ENCODE measurements around the gene GPR84. TPM values are rescaled to one million over a fixed set of nuclear protein-coding genes. Genes with fewer than 3 reads are reported as not detected.

GPR84 gene
- total RNA-seq, 1 donor from 2014 or later: not detected

- Mint-ChIP-seq H3K36me3 (ENCODE audit: low read depth, unreplicated experiment) (peaks cover 17% of the 10 kb centered on the region), H3K27me3 (ENCODE audit: low read depth, unreplicated experiment) (no peaks in the 10 kb centered on the region), H3K4me3 (ENCODE audit: unreplicated experiment) (peak overlapping the region; percentile 82), H3K9me3 (ENCODE audit: unreplicated experiment) (no peaks in the 10 kb centered on the region), H3K4me1 (ENCODE audit: low read depth, unreplicated experiment) (peaks cover 30% of the 10 kb centered on the region), H3K27ac (ENCODE audit: unreplicated experiment) (peak overlapping the region; percentile 67)
- no peak overlapping the region for H2AFZ ChIP-seq (ENCODE audit: low read depth, low read length)
- H3K4me1 ChIP-seq (ENCODE audit: insufficient read depth, low read length): no peaks in the 10 kb centered on the region
- FAIRE-seq: no peak
- no peak for DNase-seq (ENCODE audit: low read depth)
- TF ChIP-seq EZH2 (IDR thresholded peaks at IDR 0.05; ENCODE audit: insufficient read depth, low read length): no peak
- H3K36me3 ChIP-seq (ENCODE audit: insufficient read depth, low read length): peaks cover 4% of the 10 kb centered on the region
- H4K20me1 ChIP-seq (ENCODE audit: insufficient read depth, low read length): peaks cover 13% of the 10 kb centered on the region
- H3K79me2 ChIP-seq (ENCODE audit: insufficient read depth, low read length): no peaks in the 10 kb centered on the region
- no peak overlapping the region for H3K9ac ChIP-seq (ENCODE audit: low read length)
- H3K27me3 ChIP-seq (ENCODE audit: insufficient read depth, low read length): no peaks in the 10 kb centered on the region
- no peak overlapping the region for H3K27ac ChIP-seq (ENCODE audit: low read depth, low read length)
- H3K4me2 ChIP-seq (ENCODE audit: low read length): no peak overlapping the region
- no peak overlapping the region for H3K4me3 ChIP-seq (ENCODE audit: insufficient read depth, low read depth, low read length)
- H3K9me3 ChIP-seq (ENCODE audit: insufficient read depth, low read depth, low read length): no peaks in the 10 kb centered on the region
Measured at GRCh38 chr12:54389607-54390175, 25.4 kb upstream of the GPR84 start.

GRCh38 chr12:54389134-54389508 is 24.8 kb upstream of the GPR84 start:
- no peaks in the 10 kb centered on the region for H3K9me3 Mint-ChIP-seq (ENCODE audit: unreplicated experiment)
- peaks cover 8% of the 10 kb centered on the region for H4K20me1 ChIP-seq (ENCODE audit: insufficient read depth, low read length)
- H3K9me3 ChIP-seq (ENCODE audit: insufficient read depth, low read depth, low read length): no peaks in the 10 kb centered on the region
- peaks cover 31% of the 10 kb centered on the region for H3K4me1 Mint-ChIP-seq (ENCODE audit: low read depth, unreplicated experiment)
- H3K27me3 Mint-ChIP-seq (ENCODE audit: low read depth, unreplicated experiment): no peaks in the 10 kb centered on the region
- no peaks in the 10 kb centered on the region for H3K36me3 ChIP-seq (ENCODE audit: insufficient read depth, low read length)
- no peak overlapping the region for H3K9ac ChIP-seq (ENCODE audit: low read length)
- peaks cover 12% of the 10 kb centered on the region for H3K36me3 Mint-ChIP-seq (ENCODE audit: low read depth, unreplicated experiment)
- H3K27ac ChIP-seq (ENCODE audit: low read depth, low read length): no peak overlapping the region
- no peak for DNase-seq (ENCODE audit: low read depth)
- no peak overlapping the region for H3K4me3 ChIP-seq (ENCODE audit: insufficient read depth, low read depth, low read length)
- FAIRE-seq: no peak
- H3K4me1 ChIP-seq (ENCODE audit: insufficient read depth, low read length): no peaks in the 10 kb centered on the region
- no peaks in the 10 kb centered on the region for H3K79me2 ChIP-seq (ENCODE audit: insufficient read depth, low read length)
- H2AFZ ChIP-seq (ENCODE audit: low read depth, low read length): no peak overlapping the region
- no peak overlapping the region for H3K27ac Mint-ChIP-seq (ENCODE audit: unreplicated experiment)
- H3K27me3 ChIP-seq (ENCODE audit: insufficient read depth, low read length): no peaks in the 10 kb centered on the region
- H3K4me3 Mint-ChIP-seq (ENCODE audit: unreplicated experiment): peak overlapping the region; percentile 82
- TF ChIP-seq EZH2 (IDR thresholded peaks at IDR 0.05; ENCODE audit: insufficient read depth, low read length) (no peak), CTCF (IDR thresholded peaks at IDR 0.05; ENCODE audit: insufficient read depth, low read depth, low read length) (no peak)
- H3K4me2 ChIP-seq (ENCODE audit: low read length): no peak overlapping the region

DNA sequence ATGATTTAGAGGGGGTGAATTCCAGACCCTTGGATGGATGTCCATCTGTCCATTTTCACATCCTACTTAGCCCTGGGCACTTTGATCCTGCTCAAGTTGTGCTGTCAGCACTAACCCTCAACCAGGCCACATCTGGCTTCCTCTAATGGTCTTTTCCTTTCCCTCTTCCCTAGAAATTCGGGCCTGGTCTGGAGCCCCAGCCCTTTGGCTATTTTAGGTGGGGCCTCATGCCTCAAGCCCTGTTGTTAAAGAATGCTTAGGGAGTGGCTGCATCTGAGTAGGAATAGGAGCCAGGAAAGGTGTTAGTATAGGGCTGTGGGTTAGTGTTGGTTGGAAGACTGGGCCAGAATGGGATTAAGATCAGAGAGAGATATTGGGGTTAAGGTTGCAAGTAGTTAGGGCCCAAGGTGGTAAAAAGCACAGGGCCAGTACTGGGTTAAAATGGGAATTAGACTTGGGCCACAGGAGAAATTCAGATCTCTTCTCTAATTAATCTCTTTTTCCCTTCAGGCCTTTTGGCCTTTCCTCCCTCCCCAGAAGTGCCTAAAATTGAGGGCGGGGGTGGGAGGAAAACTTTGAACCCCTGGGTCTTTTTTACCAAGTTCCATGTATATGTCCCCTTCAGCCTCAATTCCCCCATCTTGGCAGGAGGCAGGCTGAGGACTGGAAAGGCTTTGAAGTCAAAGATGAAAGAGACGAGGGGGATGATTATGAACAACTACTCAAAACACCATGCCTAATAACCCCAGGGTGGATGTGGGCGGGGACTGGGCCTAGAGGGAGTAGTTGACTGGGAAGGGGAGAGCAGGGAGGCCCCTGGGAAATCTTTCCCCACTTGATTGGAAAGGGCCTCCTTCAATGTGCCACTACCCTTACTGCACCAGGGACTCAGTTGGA is 24.2 kb upstream of the GPR84 start:
- Histone ChIP-seq H3K9me3 (ENCODE audit: insufficient read depth, low read depth, low read length) (no peaks in the 10 kb centered on the region), H3K27me3 (ENCODE audit: insufficient read depth, low read length) (no peaks in the 10 kb centered on the region), H3K79me2 (ENCODE audit: insufficient read depth, low read length) (no peaks in the 10 kb centered on the region), H3K27ac (ENCODE audit: low read depth, low read length) (no peak overlapping the region), H3K36me3 (ENCODE audit: insufficient read depth, low read length) (no peaks in the 10 kb centered on the region), H3K4me3 (ENCODE audit: insufficient read depth, low read depth, low read length) (no peak overlapping the region), H3K4me2 (ENCODE audit: low read length) (no peak overlapping the region), H2AFZ (ENCODE audit: low read depth, low read length) (no peak overlapping the region), H3K4me1 (ENCODE audit: insufficient read depth, low read length) (no peaks in the 10 kb centered on the region), H4K20me1 (ENCODE audit: insufficient read depth, low read length) (peaks cover 1% of the 10 kb centered on the region), H3K9ac (ENCODE audit: low read length) (no peak overlapping the region)
- Mint-ChIP-seq H3K4me1 (ENCODE audit: low read depth, unreplicated experiment) (peaks cover 28% of the 10 kb centered on the region), H3K27ac (ENCODE audit: unreplicated experiment) (no peak overlapping the region), H3K27me3 (ENCODE audit: low read depth, unreplicated experiment) (no peaks in the 10 kb centered on the region), H3K9me3 (ENCODE audit: unreplicated experiment) (no peaks in the 10 kb centered on the region), H3K36me3 (ENCODE audit: low read depth, unreplicated experiment) (peaks cover 12% of the 10 kb centered on the region), H3K4me3 (ENCODE audit: unreplicated experiment) (peak overlapping the region; percentile 34)
- FAIRE-seq (no peak), DNase-seq (ENCODE audit: low read depth) (no peak)
- TF ChIP-seq EZH2 (IDR thresholded peaks at IDR 0.05; ENCODE audit: insufficient read depth, low read length) (no peak), CTCF (IDR thresholded peaks at IDR 0.05; ENCODE audit: insufficient read depth, low read depth, low read length) (no peak)
